M059J (cell line): ENCODE results near the gene MX1. TPM values are rescaled to one million over a fixed set of nuclear protein-coding genes. Genes with fewer than 3 reads are reported as not detected.

ENCODE experiments used
- DNase-seq: peaks from one replicate; pipeline ENCODE4 v3.0.0-alpha.2; 2012; ENCODE audit warnings: low read depth
- total RNA-seq: library from RNA; depleted of rRNA; stranded (reverse); fragments of >200 nt; shearing (Covaris generic); gene quantifications from 2 replicates; pipeline ENCODE4 v1.2.3, GENCODE V29; 2014; rRNA removed

MX1 gene, protein sequence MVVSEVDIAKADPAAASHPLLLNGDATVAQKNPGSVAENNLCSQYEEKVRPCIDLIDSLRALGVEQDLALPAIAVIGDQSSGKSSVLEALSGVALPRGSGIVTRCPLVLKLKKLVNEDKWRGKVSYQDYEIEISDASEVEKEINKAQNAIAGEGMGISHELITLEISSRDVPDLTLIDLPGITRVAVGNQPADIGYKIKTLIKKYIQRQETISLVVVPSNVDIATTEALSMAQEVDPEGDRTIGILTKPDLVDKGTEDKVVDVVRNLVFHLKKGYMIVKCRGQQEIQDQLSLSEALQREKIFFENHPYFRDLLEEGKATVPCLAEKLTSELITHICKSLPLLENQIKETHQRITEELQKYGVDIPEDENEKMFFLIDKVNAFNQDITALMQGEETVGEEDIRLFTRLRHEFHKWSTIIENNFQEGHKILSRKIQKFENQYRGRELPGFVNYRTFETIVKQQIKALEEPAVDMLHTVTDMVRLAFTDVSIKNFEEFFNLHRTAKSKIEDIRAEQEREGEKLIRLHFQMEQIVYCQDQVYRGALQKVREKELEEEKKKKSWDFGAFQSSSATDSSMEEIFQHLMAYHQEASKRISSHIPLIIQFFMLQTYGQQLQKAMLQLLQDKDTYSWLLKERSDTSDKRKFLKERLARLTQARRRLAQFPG
- 1,013 and 1,365 TPM in 2 replicates for total RNA-seq

- DNase-seq: peak; percentile 91
Measured at GRCh38 chr21:41425954-41426675, at the start of gene MX1. TSS of gene MX1 (plus strand) at chr21:41426239. CDS start at chr21:41432071, 5,832 bp downstream.

DNA sequence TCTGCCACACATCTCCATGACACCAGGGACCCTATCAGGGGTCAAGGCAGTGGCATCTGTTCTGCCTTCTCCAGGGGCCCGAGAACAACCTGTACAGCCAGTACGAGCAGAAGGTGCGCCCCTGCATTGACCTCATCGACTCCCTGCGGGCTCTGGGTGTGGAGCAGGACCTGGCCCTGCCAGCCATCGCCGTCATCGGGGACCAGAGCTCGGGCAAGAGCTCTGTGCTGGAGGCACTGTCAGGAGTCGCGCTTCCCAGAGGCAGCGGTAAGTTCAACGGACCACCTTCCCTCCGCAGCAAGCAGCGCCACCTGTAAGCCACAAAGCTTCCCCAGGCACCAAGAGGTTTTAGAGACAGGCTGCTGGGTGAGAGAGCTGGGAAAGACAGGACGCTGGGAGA is 48.3 kb upstream of the MX1 start:
- no peak for DNase-seq

DNA sequence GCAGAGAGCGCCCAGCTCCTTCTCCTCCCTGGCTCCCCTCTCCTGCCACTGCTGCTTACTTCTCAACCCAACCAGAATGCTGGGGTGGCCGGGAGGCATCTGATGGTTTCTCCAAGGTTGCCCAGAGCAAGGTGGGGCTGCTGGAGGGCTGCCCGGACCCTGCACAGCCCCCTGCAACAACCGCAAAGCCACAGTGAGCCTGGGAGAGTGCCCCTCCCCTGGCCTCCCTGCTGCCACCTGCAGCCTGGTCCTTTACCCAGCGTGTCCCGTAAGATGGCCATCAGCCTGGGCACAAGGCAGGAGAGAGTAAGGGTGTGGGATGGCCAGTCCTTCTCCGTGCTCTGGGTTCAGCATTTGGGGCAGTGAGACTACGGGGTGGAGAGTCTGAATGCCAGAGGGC is 47.2 kb upstream of the MX1 start:
- no peak for DNase-seq

DNA sequence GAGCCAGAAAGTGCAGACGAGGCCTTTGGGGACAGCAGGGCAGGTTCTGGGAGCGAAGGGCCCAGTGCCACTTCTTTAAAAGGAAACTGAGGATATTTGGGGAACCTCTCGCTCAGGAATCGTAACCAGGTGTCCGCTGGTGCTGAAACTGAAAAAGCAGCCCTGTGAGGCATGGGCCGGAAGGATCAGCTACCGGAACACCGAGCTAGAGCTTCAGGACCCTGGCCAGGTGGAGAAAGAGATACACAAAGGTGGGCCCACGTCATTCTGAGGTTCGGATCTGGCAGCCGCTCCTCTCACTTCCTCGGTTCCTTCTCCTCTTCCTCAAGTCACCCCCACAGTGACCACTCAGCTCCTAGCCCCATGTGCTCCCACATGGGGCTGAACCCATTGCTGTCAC is 46.1 kb upstream of the MX1 start:
- no peak for DNase-seq

DNA sequence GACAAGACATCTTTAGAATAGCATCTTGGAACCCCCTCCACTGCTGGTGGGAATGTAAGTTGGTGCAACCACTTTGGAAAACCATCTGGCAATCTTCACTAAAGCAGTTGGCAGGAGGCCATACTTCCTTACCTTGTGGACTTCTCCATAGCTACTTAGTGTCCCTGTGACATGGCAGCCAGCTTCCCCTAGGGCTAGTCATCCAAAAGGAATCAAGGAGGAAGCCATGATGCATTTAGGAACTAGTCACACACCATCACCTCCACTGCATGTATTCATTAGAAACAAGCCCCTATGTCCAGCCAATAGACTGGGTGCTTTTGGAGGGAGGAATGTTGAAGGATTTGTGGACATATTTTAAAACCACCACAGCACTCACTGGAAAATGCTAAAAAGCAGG is 44.3 kb upstream of the MX1 start:
- peak; percentile 70 for DNase-seq

DNA sequence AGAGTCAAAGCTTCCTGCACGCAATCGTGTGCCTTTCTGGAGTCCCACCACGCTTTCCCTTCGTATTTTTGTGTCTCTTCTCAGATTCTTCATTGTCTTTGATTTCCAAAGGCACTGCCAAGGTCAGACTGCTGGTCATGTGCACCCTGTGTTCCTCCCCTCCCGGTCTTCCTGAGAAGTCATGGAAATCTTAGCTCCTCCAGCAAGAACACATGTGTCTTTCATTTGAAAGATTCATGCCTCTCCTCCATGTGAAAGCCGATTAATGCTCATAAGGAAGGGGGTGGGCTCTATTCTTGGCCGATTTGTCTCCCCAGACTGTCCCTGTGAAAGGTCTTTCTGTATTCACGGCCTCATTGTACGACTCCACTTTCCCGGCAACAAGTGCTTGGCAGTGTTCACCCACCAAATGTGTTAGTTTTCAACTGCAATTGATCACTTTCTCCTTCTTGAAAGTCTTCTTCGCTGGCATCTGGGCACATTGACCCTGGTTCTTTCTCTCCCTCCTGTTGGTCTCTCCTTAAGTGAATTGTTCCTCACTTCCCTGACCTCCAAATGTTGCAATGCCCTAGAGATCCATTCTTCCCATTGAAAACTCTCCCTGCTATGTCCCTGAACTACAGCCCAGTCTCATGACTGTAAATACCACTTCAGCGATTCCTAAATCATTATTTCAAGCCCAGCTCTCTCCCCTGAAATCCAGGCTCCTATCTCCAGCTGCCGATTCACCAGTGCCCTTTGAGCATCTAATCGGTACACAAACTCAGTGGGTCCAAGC is 38.8 kb upstream of the MX1 start:
- DNase-seq: no peak

- DNase-seq: no peak
Measured at GRCh38 chr21:41387824-41388223, 38.2 kb upstream of the MX1 start.

GRCh38 chr21:41388259-41388658 is 37.8 kb upstream of the MX1 start:
- DNase-seq: no peak

DNA sequence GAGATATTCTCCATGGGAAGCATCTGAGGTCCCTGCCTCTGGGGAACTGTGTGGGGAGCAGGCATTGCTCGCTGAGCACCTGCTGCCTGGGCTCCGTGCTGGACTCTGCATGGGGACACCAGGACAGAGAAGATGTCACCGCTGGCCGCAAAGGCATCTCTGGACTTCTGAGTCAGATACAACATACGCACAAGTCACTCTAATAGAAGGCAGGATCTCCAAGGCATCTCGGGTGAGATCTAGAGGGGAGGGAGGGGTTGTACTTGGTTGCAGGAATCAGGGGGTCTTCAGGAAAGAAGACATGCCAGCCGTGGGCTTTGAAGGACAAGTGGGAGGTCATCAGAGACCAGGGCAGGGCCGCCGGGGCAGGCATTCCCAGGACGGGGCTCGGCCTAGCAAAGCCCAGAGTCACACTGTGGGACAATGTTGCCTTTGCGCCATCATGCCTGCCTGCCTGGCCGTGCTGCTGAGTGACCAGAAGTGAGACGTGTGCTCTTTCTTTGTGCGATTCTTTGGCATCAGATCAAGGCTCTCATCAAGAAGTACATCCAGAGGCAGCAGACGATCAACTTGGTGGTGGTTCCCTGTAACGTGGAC is 35.9 kb upstream of the MX1 start:
- DNase-seq: no peak

- DNase-seq: no peak
Measured at GRCh38 chr21:41393876-41394465, 32.1 kb upstream of the MX1 start.

- DNase-seq: peak; percentile 67
Measured at GRCh38 chr21:41396558-41397075, 29.4 kb upstream of the MX1 start.

DNA sequence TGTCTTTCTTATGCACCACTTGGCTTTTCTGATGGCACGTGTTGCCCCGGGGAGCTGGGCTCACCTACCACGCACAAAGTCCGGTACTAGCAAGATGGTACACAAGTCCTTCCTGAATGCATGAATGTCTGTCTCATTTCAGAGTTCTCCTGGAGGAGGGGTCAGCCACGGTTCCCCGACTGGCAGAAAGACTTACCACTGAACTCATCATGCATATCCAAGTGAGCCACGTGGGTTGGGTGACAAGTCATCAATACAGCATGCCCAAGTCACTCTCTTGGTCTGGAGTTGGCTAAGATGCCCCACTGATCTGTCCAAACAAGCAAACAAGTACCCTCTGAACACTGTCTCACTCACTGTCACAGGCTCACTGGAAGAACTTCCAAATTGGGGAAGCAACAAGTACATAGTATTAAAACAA is 28.6 kb upstream of the MX1 start:
- no peak for DNase-seq

DNA sequence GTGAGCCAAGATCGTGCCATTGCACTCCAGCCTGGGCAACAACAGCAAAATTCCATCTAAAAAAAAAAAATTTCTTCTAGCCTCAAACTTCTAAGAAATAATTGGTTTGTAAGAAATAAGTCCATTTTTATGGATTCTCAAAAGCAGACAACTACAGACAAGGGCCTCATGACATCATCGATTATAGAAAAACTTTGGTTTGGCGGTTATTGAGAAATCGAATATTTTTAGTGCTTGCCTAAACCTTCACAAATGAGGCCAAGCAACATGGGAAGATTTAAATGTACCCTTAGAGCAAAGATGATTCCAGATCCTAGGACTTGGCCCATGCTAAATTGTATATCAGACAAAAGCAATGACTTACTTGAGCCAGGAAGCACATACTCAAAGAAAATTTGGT is 27.8 kb upstream of the MX1 start:
- DNase-seq: no peak

- DNase-seq: no peak
Measured at GRCh38 chr21:41398831-41399230, 27.2 kb upstream of the MX1 start.

- DNase-seq: no peak
Measured at GRCh38 chr21:41399246-41399800, 26.7 kb upstream of the MX1 start.

DNA sequence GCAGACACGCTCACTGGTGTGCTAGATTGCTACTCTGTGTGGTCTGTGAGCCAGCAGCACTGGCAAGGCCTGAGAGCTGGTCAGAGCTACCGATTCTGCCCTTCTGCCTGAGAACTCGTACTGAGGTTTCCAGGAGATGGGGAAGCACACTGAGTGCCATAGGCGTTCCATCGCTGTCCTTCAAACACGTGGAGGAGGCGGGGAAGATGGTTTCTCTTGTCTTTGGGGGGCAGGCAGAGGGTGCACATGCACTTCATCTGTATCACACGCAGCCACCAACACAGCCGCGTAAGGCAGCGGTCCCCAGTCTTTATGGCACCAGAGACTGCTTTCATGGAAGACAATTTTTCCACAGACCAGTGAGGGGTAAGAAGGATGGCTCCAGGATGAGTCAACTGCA is 23.8 kb upstream of the MX1 start:
- no peak for DNase-seq

DNA sequence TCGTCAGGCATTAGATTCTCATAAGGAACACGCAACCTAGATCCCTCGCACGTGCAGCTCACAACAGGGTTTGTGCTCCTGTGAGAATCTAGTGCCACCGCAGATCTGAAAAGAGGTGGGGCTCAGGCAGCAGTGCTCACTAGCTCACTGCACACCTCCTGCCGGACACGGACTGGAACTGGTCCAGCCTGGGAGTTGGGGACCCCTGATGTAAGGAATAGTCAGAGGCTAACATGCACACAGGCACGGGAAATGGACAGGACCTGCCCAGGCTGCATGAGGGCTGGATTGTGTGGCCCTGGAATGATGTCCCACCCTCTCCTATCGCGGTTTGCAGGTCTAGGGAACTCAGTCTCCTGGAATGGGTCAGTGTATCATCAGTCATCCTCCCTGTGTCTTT is 23.2 kb upstream of the MX1 start:
- no peak for DNase-seq

- no peak for DNase-seq
Measured at GRCh38 chr21:41403331-41403730, 22.7 kb upstream of the MX1 start.

DNA sequence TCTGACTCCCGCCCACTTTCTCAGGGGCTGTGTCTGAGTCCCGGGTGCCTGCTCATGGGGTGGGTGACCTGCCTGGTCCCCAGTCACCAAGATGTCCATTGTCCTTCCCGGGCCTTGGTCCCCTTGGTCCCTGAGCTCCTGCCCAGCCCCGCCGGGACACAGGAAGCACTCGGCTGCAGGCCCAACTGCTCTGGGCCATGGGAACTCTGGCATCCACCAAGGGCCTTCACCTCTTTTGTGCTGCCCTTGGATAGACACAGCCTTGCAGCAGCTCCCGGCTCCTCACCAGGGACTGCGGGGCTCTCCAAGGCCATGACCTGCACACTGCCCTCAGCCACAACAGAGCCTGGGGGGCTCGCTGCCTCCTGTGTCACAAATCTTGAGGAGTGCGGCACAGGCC is 22.1 kb upstream of the MX1 start:
- DNase-seq: no peak

DNA sequence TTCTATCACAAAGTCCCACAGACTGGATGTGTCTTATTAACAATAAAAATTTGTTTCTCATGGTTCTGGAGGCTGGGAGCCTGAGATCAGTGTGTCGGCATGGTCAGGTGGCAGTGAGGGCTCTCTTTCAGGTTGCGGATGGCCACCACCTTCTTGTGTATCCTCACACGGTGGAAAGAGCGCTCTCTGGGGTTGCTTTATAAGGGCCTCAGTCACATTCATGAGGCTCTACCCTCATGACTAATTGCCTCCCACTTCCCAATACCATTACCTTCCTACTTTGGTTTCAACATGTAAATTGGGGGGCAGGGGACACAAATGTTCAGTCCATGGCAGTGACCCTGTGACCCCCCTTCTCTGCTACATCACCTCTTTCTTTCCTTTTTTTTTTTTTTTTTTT is 20.7 kb upstream of the MX1 start:
- no peak for DNase-seq

DNA sequence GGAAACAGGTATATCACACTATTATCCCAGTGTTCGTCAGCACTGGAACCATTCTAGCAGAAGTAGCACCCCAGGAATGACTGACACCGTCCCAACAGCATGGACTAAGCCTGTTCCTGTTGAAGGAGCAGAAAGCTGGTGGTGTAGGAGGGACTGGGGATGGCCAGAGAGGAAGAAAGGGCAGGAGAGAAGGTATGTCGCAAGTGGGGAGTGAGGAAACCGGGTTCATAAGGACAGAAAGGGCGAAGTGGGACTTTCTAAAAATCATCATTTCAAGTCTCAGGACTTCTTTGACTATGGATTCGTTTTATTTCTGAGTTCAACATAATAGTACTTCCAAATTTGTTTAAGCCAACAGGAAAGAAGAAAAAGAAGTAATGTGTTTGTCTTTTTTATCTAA is 19.7 kb upstream of the MX1 start:
- DNase-seq: no peak
